A204.1 (cell line): ENCODE data around the gene SPATS2L.

Source experiments
- FAIRE-seq: peaks from 2 replicates; lab custom pipeline; 2012; peaks lifted over from hg19 to GRCh38; lab: Jason Lieb, UNC

The SPATS2L gene

DNA sequence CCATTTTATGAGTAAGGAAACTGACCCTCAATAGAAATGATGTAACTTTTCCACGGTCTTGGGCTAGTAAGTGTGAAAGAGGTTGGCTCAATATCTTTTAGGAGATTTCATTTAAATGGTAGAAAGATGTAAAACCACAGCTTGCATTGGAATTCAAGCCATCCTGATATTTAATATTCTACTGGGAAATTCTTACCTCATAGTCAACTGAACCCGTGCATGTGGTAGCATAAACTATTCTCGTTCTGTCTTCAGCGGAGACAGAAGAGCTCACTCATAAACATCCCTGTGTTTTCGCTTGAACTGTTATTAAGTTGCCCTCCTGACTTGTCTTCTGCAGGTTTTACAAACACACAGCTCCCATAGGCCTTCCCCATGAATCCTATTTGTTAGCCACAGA lies 8.5 kb upstream of the SPATS2L start:
- FAIRE-seq = no peak

DNA sequence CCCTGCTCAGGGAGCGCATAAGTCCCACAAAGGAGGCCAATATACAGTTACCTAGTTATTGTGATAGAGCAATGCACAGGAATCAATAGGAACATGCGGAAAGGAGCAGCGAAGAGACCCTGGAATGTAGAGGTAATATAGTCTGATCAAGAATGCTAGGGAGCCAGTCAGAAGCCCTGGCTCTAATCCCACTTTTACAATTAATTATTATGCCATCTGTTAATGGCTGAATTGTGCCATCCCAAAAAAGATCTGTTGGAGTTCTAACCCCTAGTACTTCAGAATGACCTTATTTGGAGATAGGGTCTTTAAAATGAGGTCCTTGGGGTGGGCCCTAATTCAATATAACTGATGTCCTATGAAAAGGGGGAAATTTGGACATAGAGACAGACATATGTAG lies 7.7 kb upstream of the SPATS2L start:
- FAIRE-seq = no peak

DNA sequence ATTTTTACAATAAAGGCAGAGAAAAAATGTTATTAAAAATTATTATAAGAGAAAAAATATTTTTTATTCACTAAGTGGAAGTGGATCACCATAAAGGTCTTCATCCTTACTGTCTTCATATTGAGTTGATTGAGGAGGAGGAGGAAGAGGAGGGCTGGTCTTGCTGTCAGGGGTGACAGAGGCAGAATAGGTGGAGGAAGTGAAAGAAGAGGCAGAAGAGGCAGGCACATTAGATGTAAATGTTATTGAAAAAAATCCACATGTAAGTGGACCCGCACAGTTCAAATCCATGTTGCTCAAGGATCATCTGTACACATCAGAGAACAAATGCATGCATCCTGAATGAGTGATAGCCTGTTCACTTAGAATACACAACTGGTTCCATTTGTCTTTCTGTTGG lies 6.4 kb upstream of the SPATS2L start:
- no peak for FAIRE-seq

DNA sequence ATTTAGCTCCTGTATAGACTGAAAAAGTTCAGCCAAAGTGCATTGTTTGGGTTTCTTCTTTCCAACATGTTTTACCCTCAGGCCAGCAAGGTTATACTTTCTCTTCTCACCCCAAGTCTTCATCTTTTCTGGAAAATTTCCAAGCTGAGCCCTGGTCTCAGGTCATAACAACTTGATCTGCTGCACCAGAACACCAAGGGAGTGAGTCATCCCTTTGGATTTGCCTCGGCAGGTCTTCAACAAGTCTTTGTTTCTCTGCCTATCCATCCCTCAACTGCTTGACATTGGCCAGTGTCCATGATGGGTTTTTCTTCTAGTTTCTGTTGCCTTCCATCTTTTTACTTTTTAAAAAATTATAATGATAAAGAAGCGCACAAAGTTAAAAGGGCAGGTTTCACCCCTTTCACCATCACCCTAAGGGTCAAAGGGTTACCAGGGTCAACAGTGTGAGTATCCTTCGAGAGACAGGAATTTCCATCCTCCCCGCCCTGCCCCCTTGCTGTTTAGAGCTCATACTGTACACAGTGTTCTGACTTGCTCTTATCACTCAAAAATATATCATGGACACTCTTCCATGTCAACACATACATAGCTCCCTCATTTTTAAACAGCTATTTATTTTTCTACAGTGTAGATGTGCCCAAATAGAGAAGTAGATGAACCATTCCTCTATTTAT lies 5.7 kb upstream of the SPATS2L start:
- FAIRE-seq = no peak

DNA sequence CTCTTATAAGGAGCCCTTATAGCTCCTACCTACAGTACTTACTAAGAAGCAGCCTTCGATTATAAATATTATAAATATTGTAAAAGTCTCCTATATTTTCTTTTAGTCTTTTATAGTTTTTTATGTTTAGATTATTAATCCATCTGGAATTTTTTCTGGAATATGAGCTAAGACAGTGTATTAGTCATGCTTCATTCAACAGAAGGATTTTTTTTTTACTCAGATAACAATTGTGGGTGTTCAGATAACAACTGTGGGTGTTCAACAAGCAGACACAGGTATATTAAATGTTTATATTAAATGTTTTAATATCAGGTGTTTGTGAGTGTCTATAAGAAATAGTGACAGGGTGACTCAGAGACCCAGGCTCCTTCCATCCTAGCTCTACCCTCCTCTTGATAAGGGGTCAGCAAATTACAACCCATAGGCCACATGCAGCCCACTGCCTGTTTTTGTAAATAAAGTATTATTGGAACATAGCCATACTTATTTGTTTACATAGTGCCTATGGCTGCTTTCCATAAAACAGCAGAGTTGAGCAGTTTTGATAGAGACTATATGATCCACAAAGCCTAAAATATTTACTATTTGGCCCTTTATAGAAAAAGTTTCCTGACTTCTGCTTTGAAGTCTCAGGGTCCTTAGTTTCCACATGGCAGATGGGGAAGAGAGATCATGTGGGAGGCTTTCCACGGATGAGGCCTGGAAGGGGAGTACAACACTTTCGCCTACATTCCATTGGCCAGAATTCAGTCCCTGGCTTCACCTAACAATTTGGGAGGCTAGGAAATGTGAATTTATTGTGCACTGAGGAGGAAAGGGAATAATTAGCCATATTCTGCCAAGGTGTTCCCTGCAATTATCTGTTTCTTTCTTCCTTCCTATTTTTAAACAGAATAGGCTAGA lies 4.3 kb upstream of the SPATS2L start:
- FAIRE-seq = no peak

DNA sequence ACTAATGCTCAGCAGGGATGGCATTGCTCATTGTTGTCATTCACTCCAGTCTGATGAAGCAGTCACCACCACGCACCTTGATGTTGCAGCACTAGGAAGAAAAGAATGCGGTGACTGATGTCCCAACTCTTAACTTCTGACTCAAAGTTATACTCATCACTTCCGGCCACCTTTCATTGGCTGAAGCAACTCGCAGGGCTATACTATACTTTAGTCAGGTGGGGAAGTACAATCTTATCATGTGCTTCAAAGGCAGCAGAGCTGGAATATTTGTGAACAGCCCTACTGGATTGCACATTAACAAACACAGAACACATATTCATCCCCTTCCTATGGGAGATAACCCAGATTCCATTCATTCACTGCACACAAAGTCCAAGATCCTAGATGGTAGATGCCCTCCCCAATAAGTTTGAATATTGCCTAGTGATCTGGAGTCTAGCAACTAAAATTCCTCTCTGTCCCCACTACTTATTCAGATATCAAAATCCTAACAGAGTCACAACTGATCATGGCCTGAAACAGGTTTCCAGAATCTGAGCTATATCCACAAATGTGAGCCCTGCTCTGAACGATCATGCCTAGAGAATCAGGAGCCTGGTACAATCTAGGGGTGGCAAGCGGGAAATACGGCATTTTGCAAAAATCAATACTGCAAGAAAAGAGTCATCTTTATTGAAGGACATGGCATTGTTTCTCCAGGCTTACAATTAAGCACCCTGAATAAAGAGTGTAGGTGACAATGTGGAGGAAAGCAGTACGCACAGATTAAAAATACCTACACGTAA lies 3.4 kb upstream of the SPATS2L start:
- FAIRE-seq = no peak

DNA sequence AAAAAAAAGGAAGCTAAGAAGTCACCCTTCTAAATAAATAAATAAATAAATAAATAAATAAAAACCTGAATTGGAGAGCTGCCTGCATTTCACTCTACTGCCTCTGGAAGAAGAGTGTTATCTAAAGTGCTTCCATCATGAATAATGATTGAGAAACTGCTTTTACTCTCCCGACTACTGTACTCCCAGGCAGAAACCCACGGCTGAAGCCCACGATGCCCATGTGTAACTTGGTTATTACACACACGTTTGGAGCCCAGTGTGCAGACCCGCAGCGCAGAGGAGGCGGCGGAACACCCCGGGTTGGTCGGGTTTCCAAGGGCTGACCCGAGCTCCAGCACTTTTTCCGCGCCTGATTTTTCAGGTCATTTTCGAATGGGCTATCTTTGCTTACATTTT lies 697 bp upstream of the SPATS2L start:
- no peak for FAIRE-seq

DNA sequence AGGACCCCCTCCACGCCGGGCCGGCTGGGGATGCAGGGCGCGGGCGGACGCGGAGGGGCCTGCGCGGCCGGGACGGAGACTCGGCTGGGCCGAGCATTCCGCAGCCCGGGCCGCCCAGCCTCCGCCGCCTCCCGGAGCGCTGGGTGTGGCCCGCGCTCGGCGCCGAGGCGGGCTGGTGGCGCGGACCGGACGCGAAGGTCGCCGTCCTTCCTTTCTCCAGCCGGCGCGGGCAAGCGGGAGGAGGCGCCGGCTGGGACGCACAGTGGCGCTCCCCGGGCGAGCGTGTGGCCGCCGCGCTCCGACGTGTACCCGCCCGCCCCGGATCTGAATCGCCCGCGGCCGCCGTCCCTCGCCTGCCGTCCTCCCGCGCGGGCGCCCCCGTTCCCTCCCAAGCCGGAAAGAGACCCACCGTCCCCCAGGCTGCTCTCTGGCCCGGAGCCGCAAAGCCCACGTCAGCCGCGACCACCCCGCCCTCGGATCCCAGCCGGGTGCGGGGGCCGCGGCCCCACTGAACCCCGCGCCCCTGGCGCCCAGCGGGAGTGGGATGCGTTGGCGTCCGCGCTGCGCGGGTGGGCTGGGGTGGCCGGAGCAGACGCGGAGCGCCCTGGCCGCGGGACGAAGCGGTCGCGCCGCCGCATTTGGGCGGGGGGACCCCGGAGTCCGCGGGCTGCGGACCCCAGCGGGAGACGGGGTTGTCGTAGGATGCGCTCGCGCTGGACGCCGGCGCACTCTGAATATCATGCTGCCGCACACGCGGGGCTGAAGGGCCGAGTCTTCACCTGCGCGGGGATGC lies 634 bp downstream of the SPATS2L start:
- no peak for FAIRE-seq

DNA sequence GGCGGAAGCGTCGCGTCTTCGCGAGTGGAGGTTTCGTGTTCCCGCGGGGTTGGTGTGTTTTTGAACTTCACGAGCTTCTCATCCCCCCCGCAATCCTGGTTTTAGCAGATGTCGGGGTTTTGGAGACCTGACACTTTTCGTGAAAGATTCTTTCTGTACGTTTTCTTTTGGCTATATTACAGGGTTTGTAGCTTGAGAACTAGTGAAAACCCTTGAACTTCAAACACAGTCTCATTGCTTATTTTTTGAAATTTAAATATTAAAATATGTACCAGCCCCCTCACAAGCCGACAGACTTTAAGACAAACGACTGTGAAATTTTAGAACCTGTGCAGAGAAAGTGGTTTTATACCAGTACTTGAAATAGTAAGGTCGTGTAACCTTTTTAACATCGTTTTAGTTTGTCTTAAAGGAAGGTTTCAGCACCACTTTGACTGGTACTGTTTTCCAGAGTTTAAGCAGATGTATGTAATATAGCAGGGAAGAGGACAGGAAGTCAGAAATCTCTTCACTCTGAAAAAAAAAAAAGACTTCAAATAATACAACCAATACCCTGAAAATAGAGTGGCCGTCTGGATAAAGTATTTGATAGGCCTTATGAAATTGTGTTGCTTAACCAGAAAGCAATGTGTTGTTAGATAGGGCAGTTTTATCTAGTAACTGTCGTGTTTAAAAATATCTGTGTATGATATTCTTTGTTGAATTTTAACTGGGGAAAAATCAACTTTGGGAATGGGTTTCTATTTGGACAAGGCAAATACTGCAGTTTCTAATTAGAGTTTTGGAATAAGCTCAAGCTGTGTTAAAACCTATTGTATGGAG lies 1.4 kb downstream of the SPATS2L start:
- no peak for FAIRE-seq

DNA sequence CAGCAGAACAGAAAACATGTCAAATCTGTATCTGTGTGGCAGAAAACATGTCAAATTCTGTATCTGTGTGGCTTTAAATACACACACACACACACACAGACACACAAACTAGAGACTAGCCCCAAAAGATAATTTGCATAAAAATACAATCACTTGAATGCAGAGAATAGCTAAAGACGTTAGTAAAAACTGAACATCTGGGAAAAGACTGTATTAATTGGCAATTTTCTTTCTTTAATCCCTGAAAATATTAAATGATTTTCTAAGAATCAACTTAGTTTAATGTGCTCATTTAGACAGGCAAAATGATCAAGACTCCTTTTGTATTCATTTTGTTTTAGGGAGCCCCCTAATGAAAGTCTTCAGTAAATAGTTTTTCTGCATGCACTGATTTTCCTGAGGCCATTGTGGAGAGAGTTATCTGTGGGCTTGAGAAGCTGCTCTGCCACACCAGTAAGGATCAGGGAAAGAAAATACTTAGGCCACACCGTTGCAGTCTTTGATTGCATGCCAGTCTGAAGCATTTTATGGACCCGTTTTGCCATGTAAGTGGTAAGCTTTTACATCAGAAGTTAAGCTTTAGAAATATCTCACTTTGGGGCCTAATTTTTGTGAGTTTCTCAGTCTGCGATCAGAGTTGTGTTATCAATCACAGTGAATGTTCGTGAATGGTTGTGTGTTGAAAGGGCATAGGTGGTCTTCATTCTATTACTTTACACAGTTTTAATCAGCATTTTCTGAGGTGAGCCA lies 2.2 kb downstream of the SPATS2L start:
- FAIRE-seq = peak; percentile 68

DNA sequence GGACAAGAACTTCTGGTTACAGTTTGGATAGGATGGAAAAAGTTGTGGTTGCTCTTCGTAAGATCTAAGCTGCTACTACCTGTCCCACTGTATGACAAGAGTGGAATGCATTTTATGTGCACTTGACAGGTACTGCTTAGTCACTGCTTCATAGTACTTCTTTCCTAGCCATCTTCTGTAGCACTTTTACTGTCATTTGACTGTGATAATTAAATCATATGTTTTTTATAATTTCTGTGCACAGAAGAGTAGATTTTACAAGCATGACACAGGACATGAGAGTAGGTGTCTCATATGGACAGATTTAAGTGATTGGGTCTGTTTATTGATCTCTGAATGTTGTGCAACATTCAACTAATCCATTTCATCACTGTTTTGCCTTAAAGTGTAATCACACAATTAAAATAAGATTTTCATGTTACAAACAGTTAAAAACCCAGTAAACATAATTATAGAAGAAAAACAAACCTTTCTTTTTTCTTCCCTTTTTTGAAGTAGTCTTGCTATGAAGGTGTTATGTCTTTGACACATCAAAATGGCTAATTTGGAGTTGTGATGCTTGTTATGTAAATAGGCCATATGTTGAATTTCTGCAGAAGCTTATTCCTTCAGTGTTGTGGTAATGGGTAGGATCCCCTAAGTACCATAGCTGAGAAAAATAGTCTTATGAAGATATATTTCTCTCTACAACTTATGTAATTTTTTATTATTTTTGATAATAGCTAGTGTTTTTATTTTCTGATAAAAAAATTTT lies 3.0 kb downstream of the SPATS2L start:
- FAIRE-seq = no peak

DNA sequence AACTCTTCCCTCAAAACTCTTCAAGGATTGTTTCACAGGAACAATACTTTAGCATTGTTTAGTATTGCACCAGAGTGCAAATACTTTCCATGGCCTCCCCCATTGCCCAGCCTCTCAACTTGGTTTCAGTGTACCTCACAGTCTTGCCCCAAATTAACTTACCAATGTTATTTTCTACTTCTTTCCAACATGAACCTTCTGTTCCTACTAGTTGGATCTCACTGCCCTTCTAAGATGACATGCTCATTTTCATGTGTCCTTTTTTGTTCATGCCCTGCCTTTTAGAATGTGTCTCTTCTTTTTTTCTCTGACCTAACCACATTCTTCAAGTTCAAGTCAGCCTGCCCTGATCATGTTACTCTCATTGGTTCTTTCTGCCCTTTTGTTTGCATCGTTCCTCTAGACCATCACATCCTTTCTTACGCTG lies 4.1 kb downstream of the SPATS2L start:
- FAIRE-seq = no peak

DNA sequence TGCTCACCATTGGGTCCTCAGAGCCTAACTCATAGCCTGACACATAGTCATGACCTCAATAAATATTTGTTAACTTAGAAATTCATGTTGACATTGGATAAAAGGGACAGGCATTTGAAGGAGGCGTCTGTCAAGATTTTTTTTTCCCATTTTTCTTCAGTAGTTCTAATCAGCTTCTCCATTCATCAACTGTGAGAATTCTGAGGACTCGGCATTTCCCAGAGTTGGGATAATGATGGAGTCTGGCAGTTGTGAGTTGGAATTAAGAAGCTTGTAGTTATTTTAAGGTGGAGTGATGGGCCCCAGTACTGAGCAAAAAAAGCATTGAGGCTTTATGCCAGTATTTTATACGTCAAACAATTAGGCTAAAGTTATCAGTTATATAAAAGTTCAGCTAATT lies 4.6 kb downstream of the SPATS2L start:
- no peak for FAIRE-seq

DNA sequence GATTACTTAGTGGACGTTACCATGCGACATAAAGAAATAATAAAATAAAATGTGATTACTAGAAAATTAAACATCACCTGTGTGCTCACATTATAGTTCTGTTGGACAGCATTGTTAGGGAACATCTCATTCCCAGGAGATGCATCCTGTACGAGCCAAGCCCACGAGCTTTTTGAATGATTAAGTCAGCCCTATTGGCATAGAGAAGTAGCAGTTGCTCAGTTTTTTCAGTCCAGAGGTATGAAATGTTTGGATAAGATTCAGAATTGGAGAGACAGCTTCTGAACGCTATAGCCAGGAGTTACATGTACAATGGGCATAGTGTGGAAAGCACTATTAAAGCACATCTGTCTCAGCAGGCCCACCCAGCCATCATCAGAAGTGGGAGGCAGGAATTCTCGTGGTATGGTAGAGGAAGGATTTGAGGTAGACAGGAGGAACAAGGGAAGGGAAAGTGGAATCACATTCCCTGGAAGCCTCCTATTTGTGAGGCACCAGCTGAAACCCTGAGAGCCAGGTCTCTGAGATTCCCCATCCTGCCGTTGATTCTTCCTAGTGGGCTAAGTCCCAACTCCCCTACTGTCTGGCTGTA lies 8.6 kb downstream of the SPATS2L start:
- FAIRE-seq = no peak

DNA sequence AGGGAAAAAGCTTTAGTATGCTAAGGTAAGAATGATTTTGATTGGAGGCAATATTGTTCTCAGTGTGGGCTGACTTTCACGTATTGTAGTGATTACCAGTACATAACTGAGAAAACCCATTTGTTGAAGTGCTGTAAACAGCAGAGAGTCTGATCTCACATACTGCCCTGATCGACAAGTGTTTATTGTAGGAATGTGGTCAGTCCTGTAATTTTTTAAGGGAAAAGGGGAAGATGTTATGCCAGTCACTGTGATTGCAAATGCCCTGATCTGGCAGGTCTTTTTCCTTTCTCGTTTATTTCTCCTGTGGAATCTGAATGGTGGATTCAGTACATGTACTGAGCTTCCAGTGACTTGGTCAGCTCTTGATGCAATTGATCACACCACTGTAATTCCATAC lies 11.5 kb downstream of the SPATS2L start:
- no peak for FAIRE-seq

DNA sequence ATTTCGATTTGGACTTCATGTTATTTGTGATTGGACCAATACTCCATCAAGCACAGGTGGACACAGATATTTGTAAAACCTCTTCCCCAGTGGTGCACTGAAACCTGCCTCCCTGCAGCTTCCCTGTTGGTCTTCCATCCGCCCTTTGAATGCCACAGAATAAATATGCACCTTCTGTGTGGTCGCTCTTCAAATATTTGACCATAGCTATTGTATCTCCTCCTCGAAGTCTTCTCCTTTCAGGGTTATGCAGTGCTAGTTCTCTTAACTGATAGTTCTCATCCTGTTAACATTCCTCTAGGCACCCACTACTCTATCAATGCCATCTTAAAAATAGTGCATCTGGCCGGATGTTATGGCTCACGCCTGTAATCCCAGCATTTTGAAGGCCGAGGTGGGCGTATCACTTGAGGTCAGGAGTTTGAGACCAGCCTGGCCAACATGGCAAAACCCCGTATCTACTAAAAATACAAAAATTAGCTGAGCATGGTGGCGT lies 12.5 kb downstream of the SPATS2L start:
- FAIRE-seq = no peak

DNA sequence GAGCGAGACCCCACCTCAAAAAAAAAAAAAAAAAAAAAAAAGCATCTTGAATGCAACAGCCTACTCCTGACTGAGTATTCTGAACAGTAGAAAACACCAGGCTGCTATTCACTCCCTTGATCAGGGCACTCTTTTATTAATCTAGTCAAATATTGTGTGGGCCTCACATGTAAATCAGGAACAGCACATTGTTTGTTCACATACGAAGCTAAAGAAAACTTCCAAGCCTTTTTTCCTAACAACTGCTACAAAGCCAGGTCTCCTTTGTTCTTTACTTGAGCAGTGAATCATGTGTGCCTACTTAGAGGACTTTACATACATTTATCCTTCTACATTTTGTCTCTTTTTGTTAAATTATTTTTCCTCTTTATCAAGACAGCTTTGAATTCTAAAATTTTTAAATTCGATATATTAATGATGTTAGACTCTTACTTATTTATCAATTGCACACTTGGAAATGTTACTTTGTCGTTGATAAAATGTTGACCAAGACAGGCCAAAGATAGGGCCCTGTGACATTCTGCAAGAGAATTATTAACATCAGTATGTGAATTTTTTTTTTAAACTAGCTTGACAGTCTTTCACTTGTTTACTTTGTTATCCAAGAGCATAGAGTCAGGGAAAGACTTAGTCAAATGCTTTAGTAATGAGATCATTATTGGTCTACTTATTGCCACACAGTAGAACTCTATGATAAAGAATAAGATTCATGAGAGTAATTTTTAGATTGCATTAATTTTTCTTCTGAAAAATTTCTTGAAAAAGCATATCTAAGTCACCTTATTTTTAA lies 13.2 kb downstream of the SPATS2L start:
- FAIRE-seq = no peak

DNA sequence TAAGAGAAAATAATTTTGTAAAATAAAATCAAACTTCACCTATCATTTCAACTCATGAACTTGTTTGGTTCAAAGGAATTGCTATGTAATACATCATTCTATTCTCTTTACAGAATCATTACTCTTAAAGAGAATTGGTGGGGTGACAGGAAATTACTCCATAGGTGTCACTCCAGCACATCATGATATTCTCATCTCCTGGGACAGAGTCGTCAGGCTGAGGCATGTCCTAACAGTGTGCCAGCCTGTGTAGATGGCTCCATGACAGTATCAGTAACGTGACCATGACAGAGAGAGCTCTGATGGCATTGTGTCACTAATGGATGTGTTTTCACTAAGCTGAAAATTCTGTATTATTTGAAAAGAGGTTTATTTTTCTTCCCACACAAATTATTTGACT lies 13.9 kb downstream of the SPATS2L start:
- no peak for FAIRE-seq
